Activated CD4-positive, alpha-beta memory T cell treated with anti-CD3 and anti-CD28 coated beads for 36 hours (primary cell): Measurements from ENCODE around the gene DOC2A. TPM values are rescaled to one million over a fixed set of nuclear protein-coding genes. Genes with fewer than 3 reads are reported as not detected.
"Not testable (repeated sequence)": the region's sequence is repeated elsewhere in the genome, so short reads cannot be mapped to it uniquely, and the experiment has no call there.

Source experiments
- CTCF ChIA-PET: fragments of 350-600 bp; sonication (Branson Sonifier 250); formaldehyde crosslinking; loops from one replicate; lab custom pipeline; 2021; ENCODE audit warnings: antibody characterized with exemption, inconsistent platforms; lab: Charles Lee
- POLR2A ChIA-PET: fragments of 350-600 bp; sonication (Branson Sonifier 250); formaldehyde crosslinking; loops from one replicate; lab custom pipeline; 2021; ENCODE audit warnings: antibody characterized with exemption; lab: Charles Lee
- DNase-seq: peaks from one replicate; pipeline ENCODE4 v3.0.0-alpha.2; 2020
- H3K27ac Mint-ChIP-seq: one replicate; pipeline ENCODE4 v1.8.0; 2021; ENCODE audit warnings: mixed read lengths
- H3K27me3 Mint-ChIP-seq: one replicate; pipeline ENCODE4 v1.8.0; 2021; ENCODE audit warnings: mixed read lengths
- H3K36me3 Mint-ChIP-seq: one replicate; pipeline ENCODE4 v1.8.0; 2021; ENCODE audit warnings: mixed read lengths
- H3K4me1 Mint-ChIP-seq: one replicate; pipeline ENCODE4 v1.8.0; 2021; ENCODE audit warnings: low read depth, mixed read lengths
- H3K4me3 Mint-ChIP-seq: one replicate; pipeline ENCODE4 v1.8.0; 2021; ENCODE audit warnings: mild to moderate bottlenecking, mixed read lengths
- H3K9me3 Mint-ChIP-seq: one replicate; pipeline ENCODE4 v1.8.0; 2021; ENCODE audit warnings: mixed read lengths
- intact Hi-C: fragments of 100-400 bp; cut with micrococcal nuclease; formaldehyde crosslinking; loops from one replicate; pipeline ENCODE4 v1.15.1; 2023
- total RNA-seq, 2 experiments: library from RNA; stranded (reverse); gene quantifications; one replicate each; pipeline ENCODE4 v1.2.3, GENCODE V29; 2021

The DOC2A gene
- total RNA-seq, 2 experiments from 2014 or later: 0.33 to 0.34 TPM

GRCh38 chr16:29961479-29962343 is 49.1 kb downstream of the DOC2A start, which contains the start of gene TMEM219:
TMEM219 (plus strand) TSS chr16:29962079; CDS start chr16:29963144, 1,065 bp downstream.
- intact Hi-C loops: loop anchor here (1.0 to 5.0 kb wide), 4 partner anchors 12 to 98 kb away; partner anchors contain the start of genes CDIPT, HIRIP3, INO80E and KCTD13
- peak; percentile 94 for DNase-seq
- POLR2A ChIA-PET: interaction anchor here (0.5 to 2.7 kb wide), 5 partner anchors 11 to 222 kb away, joined by 3 to 25 read pairs (median 6); partner anchors contain the start of genes CORO1A, HIRIP3, KCTD13 and TAOK2
- no peaks in the 10 kb centered on the region for H3K27me3 Mint-ChIP-seq
- H3K4me1 Mint-ChIP-seq: peaks cover 16% of the 10 kb centered on the region
- no peaks in the 10 kb centered on the region for H3K9me3 Mint-ChIP-seq
- peak within 1 kb of the TSS; percentile 83 for H3K27ac Mint-ChIP-seq
- peak within 1 kb of the TSS; percentile 85 for H3K4me3 Mint-ChIP-seq
- peaks cover 1% of the 10 kb centered on the region for H3K36me3 Mint-ChIP-seq
- CTCF ChIA-PET: interaction anchor here (0.5 to 1.9 kb wide), 12 partner anchors 11 to 239 kb away, joined by 3 to 13 read pairs (median 4); partner anchors contain the start of genes CDIPT, KCTD13 and TAOK2

GRCh38 chr16:29961127-29961478 is 49.7 kb downstream of the DOC2A start:
- ChIA-PET POLR2A (interaction anchor here (0.6 to 2.7 kb wide), 4 partner anchors 12 to 261 kb away, joined by 3 to 25 read pairs (median 7); partner anchors contain the start of genes HIRIP3, KCTD13 and TAOK2), CTCF (interaction anchor here (0.5 to 1.9 kb wide), 9 partner anchors 11 to 239 kb away, joined by 3 to 13 read pairs (median 4); partner anchors contain the start of genes CDIPT, KCTD13 and TAOK2)
- Mint-ChIP-seq H3K4me1 (peaks cover 16% of the 10 kb centered on the region), H3K27ac (peak overlapping the region; percentile 81), H3K9me3 (no peaks in the 10 kb centered on the region), H3K27me3 (no peaks in the 10 kb centered on the region), H3K4me3 (peak overlapping the region; percentile 79), H3K36me3 (peaks cover under 1% of the 10 kb centered on the region)
- no peak for DNase-seq
- intact Hi-C loops: loop anchor here (1.0 to 5.0 kb wide), 3 partner anchors 34 to 98 kb away; partner anchors contain the start of genes CDIPT, HIRIP3, INO80E and KCTD13

GRCh38 chr16:29959821-29960220 is 51.0 kb downstream of the DOC2A start:
- H3K9me3 Mint-ChIP-seq, H3K36me3 Mint-ChIP-seq, H3K27ac Mint-ChIP-seq, H3K27me3 Mint-ChIP-seq, DNase-seq, H3K4me3 Mint-ChIP-seq, CTCF ChIA-PET, POLR2A ChIA-PET: not testable (repeated sequence)
- intact Hi-C loops: loop anchor here (5.0 kb wide), 2 partner anchors 33 to 37 kb away; partner anchors contain the start of genes HIRIP3, INO80E and KCTD13
- peaks cover 16% of the 10 kb centered on the region for H3K4me1 Mint-ChIP-seq

GRCh38 chr16:29959293-29959692 is 51.5 kb downstream of the DOC2A start:
- CTCF ChIA-PET: no interaction called here
- no peaks in the 10 kb centered on the region for H3K36me3 Mint-ChIP-seq
- no peak for DNase-seq
- intact Hi-C loops: no loop called here
- H3K4me3 Mint-ChIP-seq: no peak overlapping the region
- POLR2A ChIA-PET: no interaction called here
- H3K4me1 Mint-ChIP-seq: peaks cover 16% of the 10 kb centered on the region
- no peaks in the 10 kb centered on the region for H3K9me3 Mint-ChIP-seq
- no peaks in the 10 kb centered on the region for H3K27me3 Mint-ChIP-seq
- no peak overlapping the region for H3K27ac Mint-ChIP-seq

- intact Hi-C loops: no loop called here
- Mint-ChIP-seq H3K36me3 (no peaks in the 10 kb centered on the region), H3K4me3 (no peak overlapping the region), H3K9me3 (no peaks in the 10 kb centered on the region), H3K27ac (no peak overlapping the region), H3K4me1 (peaks cover 16% of the 10 kb centered on the region), H3K27me3 (no peaks in the 10 kb centered on the region)
- no peak for DNase-seq
- ChIA-PET POLR2A (no interaction called here), CTCF (no interaction called here)
Observed at GRCh38 chr16:29958756-29959155, 52.1 kb downstream of the DOC2A start.

Other genes with a start within 250 kb of the DOC2A start
- not detected for gene ZG16, start 232.8 kb downstream of the DOC2A start, total RNA-seq
- 100 to 1,000 TPM; 174 to 180 TPM for gene KIF22, start 220.3 kb downstream of the DOC2A start, total RNA-seq
- 100 to 1,000 TPM; 227 to 242 TPM for gene MAZ, start 204.5 kb downstream of the DOC2A start, total RNA-seq
- gene PRRT2, start 198.8 kb downstream of the DOC2A start, total RNA-seq: 1 to 10 TPM in 1 of 2 experiments, under 1 TPM in 1; 1.00 to 2.6 TPM
- 10 to 100 TPM; 21.9 to 24.0 TPM for gene PAGR1, start 194.9 kb downstream of the DOC2A start, total RNA-seq
- gene MVP, start 190.6 kb downstream of the DOC2A start, total RNA-seq: 100 to 1,000 TPM; 149 to 156 TPM
- 10 to 100 TPM; 39.5 to 43.9 TPM for gene CDIPT, start 147.8 kb downstream of the DOC2A start, total RNA-seq
- under 1 TPM; 0.38 to 0.58 TPM for gene SEZ6L2, start 111.5 kb downstream of the DOC2A start, total RNA-seq
- gene ASPHD1, start 110.5 kb downstream of the DOC2A start, total RNA-seq: 1 to 10 TPM; 1.6 to 1.9 TPM
- gene KCTD13, start 84.8 kb downstream of the DOC2A start, total RNA-seq: 10 to 100 TPM; 36.6 to 37.9 TPM
- 10 to 100 TPM; 57.1 to 64.8 TPM for gene TMEM219, start 48.9 kb downstream of the DOC2A start, total RNA-seq
- gene TAOK2, start 37.2 kb downstream of the DOC2A start, total RNA-seq: 10 to 100 TPM; 27.2 to 28.2 TPM
- gene HIRIP3, start 15.4 kb downstream of the DOC2A start, total RNA-seq: 10 to 100 TPM; 40.5 to 40.6 TPM
- gene INO80E, start 14.8 kb downstream of the DOC2A start, total RNA-seq: 10 to 100 TPM; 84.1 to 94.0 TPM
- gene C16orf92, start 12.2 kb upstream of the DOC2A start, total RNA-seq: not detected
- gene TLCD3B, start 20.2 kb upstream of the DOC2A start, total RNA-seq: 1 to 10 TPM; 5.0 TPM
- 1,000 to 10,000 TPM; 1,724 to 1,734 TPM for gene ALDOA, start 54.7 kb upstream of the DOC2A start, total RNA-seq
- gene PPP4C, start 65.0 kb upstream of the DOC2A start, total RNA-seq: 100 to 1,000 TPM; 121 to 133 TPM
- gene TBX6, start 80.9 kb upstream of the DOC2A start, total RNA-seq: 1 to 10 TPM; 2.3 to 2.9 TPM
- 10 to 100 TPM; 32.5 to 36.9 TPM for gene YPEL3, start 85.2 kb upstream of the DOC2A start, total RNA-seq
- 1 to 10 TPM; 5.3 to 9.9 TPM for gene GDPD3, start 102.5 kb upstream of the DOC2A start, total RNA-seq
- gene MAPK3, start 112.2 kb upstream of the DOC2A start, total RNA-seq: 10 to 100 TPM; 85.5 to 93.1 TPM
- 1,000 to 10,000 TPM; 1,027 to 1,051 TPM for gene CORO1A, start 172.6 kb upstream of the DOC2A start, total RNA-seq
- gene BOLA2B, start 182.6 kb upstream of the DOC2A start, total RNA-seq: 100 to 1,000 TPM; 156 to 159 TPM
- gene SLX1A, start 182.8 kb upstream of the DOC2A start, total RNA-seq: 10 to 100 TPM; 98.8 to 99.9 TPM
- gene SULT1A3, start 188.2 kb upstream of the DOC2A start, total RNA-seq: 10 to 100 TPM; 14.2 to 15.2 TPM
- gene NPIPB13, start 237.5 kb upstream of the DOC2A start, total RNA-seq: 10 to 100 TPM in 1 of 2 experiments, 1 to 10 TPM in 1; 6.5 to 11.9 TPM